Right atrium auricular region (tissue), 2 donors: ENCODE results near the gene FRMD7. TPM values are rescaled to one million over a fixed set of nuclear protein-coding genes. Genes with fewer than 3 reads are reported as not detected.
"Not testable (repeated sequence)": the region's sequence is repeated elsewhere in the genome, so short reads cannot be mapped to it uniquely, and the experiment has no call there.

ENCODE experiments used
- DNase-seq: peaks from one replicate; pipeline ENCODE4 v3.0.0-alpha.2; 2019; ENCODE audit warnings: low spot score
- H3K27ac ChIP-seq, 2 donors: fragments of 200-600 bp; sonication (generic); 1 replicate in 1 of 2; 2 replicates in 1 of 2; pipeline ENCODE4 v1.5.1; 2016 to 2019
- H3K27me3 ChIP-seq, 2 donors: fragments of 200-600 bp; sonication (generic); one replicate each; pipeline versions ENCODE4 v1.5.1 to v1.6.0; 2017 to 2019
- H3K36me3 ChIP-seq: fragments of 200-600 bp; sonication (generic); one replicate; pipeline ENCODE4 v1.5.1; 2016
- H3K4me1 ChIP-seq, 2 donors: fragments of 200-600 bp; sonication (generic); one replicate each; pipeline versions ENCODE4 v1.5.1 to v1.6.0; 2017 to 2019
- H3K4me3 ChIP-seq, 2 donors: fragments of 200-600 bp; sonication (generic); 1 replicate in 1 of 2; 2 replicates in 1 of 2; pipeline ENCODE4 v1.5.1; 2017 to 2019; ENCODE audit warnings: mild to moderate bottlenecking in 1 of 2, moderate library complexity in 1 of 2
- H3K9me3 ChIP-seq, 2 donors: fragments of 200-600 bp; sonication (generic); one replicate each; pipeline ENCODE4 v1.5.1; 2019
- total RNA-seq, 2 donors: library from RNA; depleted of rRNA; stranded (reverse); fragments of >200 nt; gene quantifications; one replicate each; pipeline ENCODE4 v1.1.0, GENCODE V29; 2016
- TF ChIP-seq, protein P1 (sequence below), 2 donors: fragments of 200-600 bp; sonication (generic); IDR thresholded peaks; one replicate each; pipeline ENCODE4 v1.5.1; 2019; ENCODE audit warnings: antibody characterized with exemption in 2 of 2

FRMD7 gene
- total RNA-seq, 2 donors from 2014 or later = not detected

DNA sequence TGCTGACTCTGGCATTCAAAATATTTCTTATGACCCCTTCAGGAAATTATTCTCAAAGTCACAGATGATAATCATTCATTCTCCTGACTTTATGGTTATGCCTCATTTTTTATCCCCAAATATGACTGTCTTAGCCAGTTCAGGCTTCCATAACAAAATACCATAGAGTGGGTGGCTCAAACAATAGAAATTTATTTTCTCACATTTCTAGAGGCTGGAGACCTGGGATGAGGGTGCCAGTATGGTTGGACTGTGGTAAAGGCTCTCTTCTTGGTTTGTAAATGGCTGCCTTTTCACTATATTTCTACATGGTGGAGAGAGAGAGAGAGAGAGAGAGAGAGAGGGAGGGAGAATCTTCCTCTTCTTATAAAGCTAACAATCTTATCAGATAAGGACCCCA, 20.5 kb downstream of the FRMD7 start:
- no peak overlapping the region for H3K27ac ChIP-seq
- DNase-seq = no peak
- H3K4me3 ChIP-seq = no peak overlapping the region
- no peaks in the 10 kb centered on the region for H3K36me3 ChIP-seq
- no peaks in the 10 kb centered on the region for H3K4me1 ChIP-seq
- no peaks in the 10 kb centered on the region for H3K27me3 ChIP-seq
- no peaks in the 10 kb centered on the region for H3K9me3 ChIP-seq
- TF ChIP-seq, protein P1, sequence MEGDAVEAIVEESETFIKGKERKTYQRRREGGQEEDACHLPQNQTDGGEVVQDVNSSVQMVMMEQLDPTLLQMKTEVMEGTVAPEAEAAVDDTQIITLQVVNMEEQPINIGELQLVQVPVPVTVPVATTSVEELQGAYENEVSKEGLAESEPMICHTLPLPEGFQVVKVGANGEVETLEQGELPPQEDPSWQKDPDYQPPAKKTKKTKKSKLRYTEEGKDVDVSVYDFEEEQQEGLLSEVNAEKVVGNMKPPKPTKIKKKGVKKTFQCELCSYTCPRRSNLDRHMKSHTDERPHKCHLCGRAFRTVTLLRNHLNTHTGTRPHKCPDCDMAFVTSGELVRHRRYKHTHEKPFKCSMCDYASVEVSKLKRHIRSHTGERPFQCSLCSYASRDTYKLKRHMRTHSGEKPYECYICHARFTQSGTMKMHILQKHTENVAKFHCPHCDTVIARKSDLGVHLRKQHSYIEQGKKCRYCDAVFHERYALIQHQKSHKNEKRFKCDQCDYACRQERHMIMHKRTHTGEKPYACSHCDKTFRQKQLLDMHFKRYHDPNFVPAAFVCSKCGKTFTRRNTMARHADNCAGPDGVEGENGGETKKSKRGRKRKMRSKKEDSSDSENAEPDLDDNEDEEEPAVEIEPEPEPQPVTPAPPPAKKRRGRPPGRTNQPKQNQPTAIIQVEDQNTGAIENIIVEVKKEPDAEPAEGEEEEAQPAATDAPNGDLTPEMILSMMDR (IDR thresholded peaks at IDR 0.05) = no peak

DNA sequence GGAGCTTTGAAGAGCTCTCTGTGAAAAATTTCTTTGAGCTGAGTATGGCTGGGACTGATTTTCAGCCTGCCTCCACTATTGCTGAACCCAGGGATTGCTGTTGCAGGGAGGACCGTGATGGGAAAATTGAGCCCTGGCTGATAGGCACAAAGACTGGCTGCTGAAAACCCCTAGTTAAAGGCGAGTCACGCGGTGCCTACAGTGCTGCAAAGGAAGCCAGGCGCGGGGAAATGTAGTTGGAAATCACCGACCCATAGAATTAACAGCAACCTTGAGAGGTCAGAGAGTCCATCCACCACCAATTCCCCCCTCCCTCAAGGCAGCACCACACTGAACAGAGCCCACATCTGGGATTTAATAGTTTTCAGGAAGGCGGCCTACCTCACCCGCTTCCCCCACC, 26.0 kb downstream of the FRMD7 start:
- Histone ChIP-seq H3K4me1 (no peaks in the 10 kb centered on the region), H3K27ac (no peak overlapping the region), H3K27me3 (no peaks in the 10 kb centered on the region), H3K9me3 (no peaks in the 10 kb centered on the region), H3K36me3 (no peaks in the 10 kb centered on the region), H3K4me3 (no peak overlapping the region)
- TF ChIP-seq, protein P1 (IDR thresholded peaks at IDR 0.05) = no peak
- DNase-seq = no peak

DNA sequence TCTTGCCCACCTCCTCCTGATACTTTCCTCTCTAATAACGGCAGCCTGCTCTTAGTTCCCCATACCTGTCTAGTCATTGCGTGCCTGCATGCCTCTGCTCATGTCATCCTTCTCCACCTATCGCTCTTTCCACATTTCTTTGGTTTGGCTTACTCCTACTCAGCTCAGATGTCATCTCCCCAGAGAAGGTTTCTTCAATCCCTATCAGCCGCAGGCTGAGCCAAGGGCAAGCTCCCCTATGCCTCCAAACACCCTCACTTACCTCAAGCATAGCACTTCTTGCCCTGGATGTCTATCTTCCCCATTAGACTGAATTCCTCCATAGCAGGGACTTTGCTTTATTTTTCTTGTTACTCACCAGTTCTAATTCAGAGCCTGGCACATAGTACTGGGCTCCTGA, 26.6 kb downstream of the FRMD7 start:
- TF ChIP-seq, protein P1 (IDR thresholded peaks at IDR 0.05) = no peak
- Histone ChIP-seq H3K4me1 (no peaks in the 10 kb centered on the region), H3K27ac (no peak overlapping the region), H3K4me3 (no peak overlapping the region), H3K36me3 (no peaks in the 10 kb centered on the region), H3K9me3 (no peaks in the 10 kb centered on the region), H3K27me3 (no peaks in the 10 kb centered on the region)
- DNase-seq = no peak

DNA sequence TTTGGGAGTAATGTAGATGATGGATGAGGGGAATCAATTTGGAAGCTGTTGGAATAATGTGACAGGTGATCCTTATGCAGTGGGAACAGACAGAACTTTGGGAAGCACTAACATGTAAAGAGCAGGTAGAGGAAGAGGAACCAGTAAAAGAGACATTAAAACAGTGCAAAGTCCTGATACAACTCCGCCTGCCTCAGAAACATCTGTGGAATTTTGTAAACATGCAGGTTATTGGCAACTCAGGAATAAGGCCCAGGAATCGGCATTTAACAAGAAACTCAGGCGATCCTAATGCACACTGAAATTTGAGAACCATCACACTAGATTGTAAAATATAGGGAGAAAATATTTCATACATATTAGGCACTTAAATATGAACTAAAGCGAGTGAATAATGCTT, 29.1 kb downstream of the FRMD7 start:
- H3K4me3 ChIP-seq, H3K9me3 ChIP-seq, H3K27me3 ChIP-seq: not testable (repeated sequence)

DNA sequence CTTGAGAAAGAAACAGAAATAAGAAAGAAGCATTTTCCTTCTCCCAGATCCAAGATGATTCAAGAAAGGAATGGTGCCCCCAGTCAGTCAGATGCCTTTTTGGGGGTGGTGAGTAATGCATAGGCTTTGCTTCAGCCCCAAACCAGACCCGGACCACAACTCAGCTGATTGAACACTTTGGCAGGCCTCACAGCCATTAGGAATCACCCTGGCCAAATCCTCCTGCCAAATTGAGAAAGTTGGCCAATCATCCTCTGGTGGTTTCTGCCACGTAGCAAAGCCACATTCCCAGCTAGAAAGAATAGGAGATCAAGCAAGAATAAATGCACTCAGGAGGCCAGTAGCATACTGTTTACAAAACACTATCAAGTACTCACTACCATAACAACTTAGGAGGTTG, 33.7 kb downstream of the FRMD7 start:
- no peaks in the 10 kb centered on the region for H3K36me3 ChIP-seq
- no peaks in the 10 kb centered on the region for H3K9me3 ChIP-seq
- TF ChIP-seq, protein P1 (IDR thresholded peaks at IDR 0.05) = no peak
- no peaks in the 10 kb centered on the region for H3K27me3 ChIP-seq
- H3K27ac ChIP-seq = no peak overlapping the region
- no peak for DNase-seq
- H3K4me1 ChIP-seq = no peaks in the 10 kb centered on the region
- H3K4me3 ChIP-seq = no peak overlapping the region

More for the DNA sequence above, 29.1 kb downstream of the FRMD7 start:
- not testable (repeated sequence) for DNase-seq, H3K36me3 ChIP-seq, H3K27ac ChIP-seq, H3K4me1 ChIP-seq

DNA sequence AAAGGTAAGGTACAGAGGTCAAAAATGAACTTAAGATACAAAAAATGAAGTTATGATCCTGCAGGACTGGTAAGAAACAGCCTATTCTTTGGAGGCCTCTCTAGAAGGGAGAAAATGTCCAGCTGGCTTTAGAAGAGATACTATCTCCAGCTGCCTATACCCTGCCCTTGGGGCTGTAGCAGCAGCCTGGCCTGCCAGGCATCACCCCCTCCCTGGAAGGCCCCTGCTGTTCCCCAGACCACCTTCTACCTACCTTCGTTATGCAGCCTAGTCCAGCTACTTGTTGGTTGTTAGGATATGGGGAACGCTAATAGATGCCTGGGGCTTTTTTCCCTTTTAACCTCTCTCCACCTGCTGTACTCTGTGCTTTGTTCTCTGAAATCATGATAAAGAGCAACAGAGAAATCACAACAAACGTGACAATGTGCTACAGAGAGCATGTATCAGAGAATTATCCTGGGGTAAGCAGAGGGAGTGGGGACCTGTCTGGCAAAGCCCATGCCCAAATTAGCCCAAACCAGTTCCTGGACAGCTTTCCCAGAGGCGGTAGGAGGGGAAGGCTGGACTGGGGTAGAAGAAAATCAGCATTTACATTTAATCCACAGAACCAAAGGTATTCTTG, 34.5 kb downstream of the FRMD7 start:
- no peak overlapping the region for H3K4me3 ChIP-seq
- no peak for DNase-seq
- H3K36me3 ChIP-seq = no peaks in the 10 kb centered on the region
- H3K27ac ChIP-seq = no peak overlapping the region
- no peaks in the 10 kb centered on the region for H3K27me3 ChIP-seq
- H3K9me3 ChIP-seq = no peaks in the 10 kb centered on the region
- TF ChIP-seq, protein P1 (IDR thresholded peaks at IDR 0.05) = no peak
- H3K4me1 ChIP-seq = no peaks in the 10 kb centered on the region
